Activated CD8-positive, alpha-beta memory T cell treated with anti-CD3 and anti-CD28 coated beads, Interleukin-2, amount 50 U/mL, for 1 hour (primary cell): ENCODE measurements around the gene NRCAM.

Experiments
- DNase-seq: peaks from one replicate; pipeline ENCODE4 v3.0.0-alpha.2; 2020; ENCODE audit errors: extremely low read depth

NRCAM gene

DNA sequence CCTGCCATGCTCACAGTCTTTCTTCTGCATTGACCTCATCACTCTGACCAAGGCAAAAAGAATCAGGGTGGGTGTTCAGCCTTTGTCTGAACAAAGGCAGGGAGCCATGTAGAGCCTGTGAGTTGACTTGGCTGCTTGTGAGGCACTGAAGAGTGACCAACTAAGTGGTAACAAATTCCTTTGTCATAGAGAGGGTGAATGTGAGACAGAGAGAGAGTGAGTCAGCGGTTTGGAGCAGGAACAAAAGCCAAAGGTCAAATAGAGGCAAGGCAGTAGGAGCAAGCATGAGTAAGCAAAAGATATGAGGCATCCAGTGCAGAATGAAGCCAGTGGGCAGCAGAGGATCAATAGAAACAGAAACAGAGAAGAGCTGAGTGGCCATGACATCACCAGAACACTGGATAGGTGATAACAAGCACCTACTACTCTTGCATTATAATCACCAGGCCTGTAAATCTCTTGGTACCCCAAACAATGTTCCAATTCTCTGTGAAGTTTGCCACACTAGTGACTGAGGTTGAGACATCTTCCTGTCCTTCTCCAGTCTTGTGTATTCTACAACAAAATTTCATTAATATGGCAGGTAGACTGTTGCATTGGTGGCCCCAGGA, 209.9 kb downstream of the NRCAM start:
- no peak for DNase-seq

DNA sequence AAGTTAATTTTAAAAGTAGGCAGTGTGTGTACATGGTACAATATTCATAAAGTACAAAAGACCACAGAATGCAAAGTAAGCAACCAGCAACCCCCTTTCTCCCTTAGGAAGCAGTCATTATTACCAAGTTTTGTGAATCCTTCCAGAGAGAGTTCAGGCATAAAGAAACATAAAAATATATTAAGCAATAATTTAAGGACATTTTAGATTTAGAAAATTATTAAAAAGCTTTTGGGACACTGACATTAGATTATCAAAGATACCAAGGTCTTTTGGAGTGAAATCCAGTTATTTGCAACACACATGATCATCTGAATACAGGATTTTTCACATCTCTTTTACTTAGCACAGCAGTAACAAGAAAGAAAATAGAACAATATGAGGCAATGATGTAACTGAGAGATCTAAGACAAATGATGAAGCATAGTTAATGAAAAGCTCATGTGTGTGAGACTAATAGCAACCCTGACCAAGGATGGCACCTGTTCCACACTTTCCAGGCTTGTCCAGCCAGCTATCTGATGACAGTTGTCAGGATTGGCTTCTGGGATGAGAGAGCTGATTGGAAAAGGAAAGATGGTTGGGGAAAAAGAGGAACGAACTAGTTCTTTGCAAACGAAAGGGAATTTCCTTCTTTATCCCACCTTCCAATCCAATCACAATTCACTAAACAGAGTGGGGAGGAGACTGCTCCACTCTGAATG, 210.6 kb downstream of the NRCAM start:
- no peak for DNase-seq

DNA sequence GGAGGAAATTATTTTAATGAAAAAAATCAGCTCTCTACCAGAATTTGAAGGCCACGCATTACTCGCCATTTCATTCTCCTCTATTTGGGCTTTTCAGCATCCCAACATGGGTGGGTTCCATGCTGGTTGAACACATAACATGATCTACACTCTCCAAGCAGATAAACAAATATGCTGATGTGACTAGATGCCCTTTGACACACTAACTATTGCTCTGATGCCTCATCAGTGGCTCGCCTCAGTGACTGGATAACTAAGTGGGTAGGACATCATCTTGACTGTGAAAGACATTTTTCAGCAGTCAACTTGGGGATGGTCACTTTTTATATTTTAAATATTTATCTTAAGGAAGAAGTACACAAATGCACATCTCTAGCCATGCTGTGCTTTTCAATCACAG, 212.1 kb downstream of the NRCAM start:
- no peak for DNase-seq

DNA sequence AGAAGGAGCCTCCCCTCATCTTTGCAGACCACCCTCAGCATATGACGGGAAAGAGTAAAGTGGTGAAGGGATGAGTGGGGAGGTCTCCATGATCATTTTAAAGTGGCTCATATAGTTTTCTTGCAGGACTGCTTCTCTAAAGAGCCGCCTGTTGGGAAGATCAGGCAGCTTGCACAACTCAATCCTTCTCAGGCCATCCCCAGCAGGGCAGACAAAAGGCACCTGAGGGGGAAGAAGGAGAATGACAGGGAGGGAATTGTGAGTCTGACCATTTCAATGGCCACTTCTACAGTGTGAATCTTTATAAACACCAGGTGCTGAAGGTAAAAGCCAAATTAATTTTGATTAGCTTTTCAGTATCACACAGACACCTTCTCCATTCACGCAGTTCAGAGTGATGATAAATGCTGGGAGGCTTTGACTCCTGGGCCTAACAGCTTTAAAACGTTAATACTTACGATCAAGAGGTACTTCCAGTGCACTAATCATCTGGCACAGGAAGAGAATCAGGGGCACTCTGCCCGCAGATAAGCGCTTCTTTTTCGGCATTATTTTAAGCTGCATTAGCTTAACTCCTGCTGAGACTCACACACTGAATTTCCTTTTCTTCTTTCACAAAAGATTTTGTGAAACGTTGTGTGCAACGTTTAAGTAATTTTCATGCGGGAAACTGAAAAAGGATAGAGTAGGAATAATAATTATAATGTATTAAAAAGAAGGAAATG, 216.6 kb downstream of the NRCAM start:
- DNase-seq: no peak

DNA sequence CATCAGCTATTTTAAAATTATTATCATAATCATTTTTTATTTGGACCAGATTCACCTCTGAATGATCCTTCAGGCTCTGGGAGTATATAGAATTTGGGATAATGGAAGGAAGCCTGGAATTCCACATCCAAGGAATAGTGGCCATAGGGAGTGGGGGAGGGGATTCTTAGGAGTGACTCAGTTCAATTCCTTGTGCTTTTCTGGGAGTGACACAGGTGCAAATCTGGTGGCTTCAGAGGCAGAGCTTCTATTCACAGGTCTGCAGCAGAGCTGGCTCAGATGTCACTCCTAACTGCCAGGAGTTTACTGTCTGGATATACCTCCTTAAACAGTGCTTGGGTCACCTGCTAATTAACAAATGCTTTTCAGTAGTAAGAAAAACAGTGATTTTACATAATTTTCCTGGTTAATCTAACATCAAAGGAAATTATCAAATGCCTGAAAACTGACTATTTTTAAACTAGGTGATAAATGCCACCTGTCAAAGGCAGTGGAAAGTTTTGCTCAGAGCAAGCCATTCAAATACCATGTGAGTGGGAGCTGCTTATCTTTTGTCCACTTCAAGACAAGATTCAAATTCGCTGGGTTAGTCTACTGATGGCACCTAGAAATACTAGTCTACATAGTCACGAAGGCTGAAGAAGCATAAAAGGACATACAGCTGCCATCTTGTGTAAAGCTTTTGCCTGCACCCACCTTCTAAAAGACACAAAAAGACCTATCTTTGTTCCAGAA, 219.4 kb downstream of the NRCAM start:
- no peak for DNase-seq

DNA sequence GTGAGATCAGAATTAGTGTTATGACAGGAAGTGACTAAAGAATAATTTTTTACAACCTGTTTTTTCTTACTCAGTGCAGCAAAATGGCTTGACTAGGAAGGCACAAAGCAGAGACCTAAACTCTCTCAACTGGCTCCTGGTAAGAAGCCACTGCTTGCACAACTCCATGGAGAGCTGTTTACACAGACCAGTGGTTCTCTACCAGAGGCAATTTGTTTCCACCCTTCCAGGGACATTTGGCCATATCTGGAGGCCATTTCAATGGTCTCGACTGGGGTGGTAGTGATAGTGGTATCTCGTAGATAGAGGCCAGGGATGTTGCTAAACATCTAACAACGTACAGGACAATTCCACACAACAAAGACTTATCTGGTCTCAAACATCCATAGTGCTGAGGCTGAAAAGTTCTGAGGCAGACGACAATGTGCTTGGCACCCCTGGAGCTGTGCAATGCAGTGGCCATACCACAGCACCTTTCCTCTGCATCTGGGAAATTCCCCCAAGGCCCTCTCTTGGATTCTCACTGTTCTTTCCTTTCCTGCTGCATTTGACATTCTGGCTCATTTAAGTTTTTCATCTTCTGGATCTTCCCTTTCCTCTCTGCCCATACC, 220.7 kb downstream of the NRCAM start:
- DNase-seq: no peak

DNA sequence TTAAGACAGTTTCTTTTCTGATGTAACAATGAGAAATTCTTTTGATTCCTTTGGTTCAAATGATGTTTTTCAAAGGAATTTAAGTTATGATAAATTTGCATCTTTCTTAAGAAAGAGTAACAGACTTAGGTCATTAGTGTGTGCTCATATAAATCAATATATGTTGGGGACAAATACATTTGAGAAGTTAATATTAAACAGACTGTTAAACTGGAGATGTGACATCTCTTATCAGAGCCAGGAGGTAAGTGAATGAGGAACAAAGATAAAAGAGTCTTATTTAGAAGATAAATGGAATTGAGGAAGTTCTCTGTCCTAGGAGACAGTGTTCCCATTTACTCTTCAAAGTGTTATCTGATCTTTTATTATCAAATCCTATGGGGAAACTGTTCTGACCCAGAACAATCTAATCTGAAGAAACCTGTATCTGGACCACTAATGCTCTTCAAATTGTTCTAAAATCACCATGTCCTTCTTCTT, 221.2 kb downstream of the NRCAM start:
- DNase-seq: no peak

DNA sequence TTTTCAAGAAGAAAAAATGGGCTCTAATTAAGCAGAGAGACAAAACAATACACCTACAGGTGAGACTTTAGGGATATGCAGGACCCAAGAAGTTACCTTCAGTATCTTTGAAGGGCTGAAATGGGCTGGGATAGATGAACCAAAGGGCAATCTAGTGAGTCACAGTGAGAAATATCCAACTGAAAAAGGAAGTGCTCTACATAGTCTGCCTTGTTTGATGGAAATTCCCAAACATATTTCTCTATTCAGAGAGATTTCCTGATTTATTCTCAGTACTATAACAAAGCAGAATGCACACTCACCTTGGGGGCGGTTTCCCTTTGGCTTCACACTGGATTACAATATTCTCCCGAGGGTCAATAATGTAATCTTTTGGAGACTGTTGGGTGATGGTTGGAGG, 222.0 kb downstream of the NRCAM start:
- DNase-seq: no peak

DNA sequence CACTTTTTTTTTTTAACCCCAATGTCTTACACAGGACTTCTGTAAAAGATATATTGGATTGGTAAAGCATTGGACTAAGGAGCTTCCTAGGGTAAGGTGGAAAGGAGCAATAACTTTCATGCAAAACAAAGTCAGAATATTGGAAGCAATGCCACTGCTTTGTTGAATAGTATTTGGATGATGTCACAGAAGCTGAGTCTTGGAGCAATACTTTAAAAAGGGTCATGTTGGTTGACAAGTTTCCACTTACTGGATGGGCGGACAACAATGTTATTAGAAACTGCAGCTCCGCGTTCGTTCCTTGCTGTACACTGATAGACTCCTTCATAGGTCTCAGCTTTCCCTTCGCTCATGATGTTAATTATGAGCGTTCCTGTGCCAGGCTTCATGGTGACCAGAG, 224.2 kb downstream of the NRCAM start:
- no peak for DNase-seq

DNA sequence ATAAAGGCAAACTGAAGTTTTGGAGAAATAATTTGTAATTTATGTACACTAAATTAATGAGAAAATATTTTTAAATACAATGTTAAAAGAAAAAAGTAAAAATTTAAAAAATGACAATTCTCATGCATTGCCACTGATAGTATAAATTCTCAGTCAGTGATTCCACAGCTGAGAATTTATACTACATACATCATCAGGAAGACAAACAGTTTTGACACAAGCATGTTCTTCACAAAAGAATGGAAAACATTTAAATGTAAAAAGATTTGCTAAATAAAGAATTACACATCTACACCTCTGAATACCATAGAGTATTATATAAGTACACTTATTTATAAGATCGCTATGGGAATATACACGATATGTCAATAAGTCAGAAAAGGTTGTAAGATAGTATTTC, 225.0 kb downstream of the NRCAM start:
- no peak for DNase-seq

DNA sequence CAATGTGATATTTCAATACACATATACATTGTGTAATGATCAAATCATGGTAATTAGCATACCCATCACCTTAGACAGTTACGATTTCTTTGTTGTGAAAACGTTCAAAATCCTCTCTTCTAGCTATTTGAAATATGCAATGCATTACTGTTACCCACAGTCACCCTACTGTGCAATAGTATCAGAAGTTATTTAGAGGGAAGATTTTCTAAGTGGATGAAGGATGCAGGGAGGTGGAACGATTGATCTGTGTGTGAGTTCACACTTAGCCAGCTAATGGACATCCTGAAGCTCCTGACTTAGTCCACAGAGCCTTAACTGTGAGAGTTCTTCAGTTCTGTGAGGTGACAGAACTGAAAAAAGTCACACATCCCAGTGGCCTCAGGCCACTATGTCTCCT, 228.9 kb downstream of the NRCAM start:
- DNase-seq: no peak

DNA sequence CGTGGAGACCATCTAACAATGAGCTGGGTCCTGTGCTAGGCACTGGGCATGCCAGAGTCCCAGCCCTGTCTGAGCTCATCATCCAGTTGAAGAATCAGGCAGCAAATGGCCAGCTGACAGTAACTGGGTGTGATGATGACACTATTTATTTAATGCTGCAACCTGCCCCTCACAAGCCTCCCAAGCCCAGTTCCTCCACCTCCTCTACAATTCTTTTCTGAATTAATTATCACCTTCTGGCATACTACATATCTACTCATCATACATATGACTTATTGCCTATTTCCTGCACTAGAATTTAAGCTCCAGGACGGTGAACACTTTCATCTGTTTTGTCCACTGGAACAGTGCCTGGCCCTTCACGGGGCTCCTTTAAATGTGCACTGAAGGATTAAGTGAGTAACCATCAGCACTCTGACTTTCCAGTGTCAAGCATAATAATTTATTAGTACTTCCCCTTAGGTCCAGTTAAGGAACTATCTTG, 229.4 kb downstream of the NRCAM start:
- no peak for DNase-seq

DNA sequence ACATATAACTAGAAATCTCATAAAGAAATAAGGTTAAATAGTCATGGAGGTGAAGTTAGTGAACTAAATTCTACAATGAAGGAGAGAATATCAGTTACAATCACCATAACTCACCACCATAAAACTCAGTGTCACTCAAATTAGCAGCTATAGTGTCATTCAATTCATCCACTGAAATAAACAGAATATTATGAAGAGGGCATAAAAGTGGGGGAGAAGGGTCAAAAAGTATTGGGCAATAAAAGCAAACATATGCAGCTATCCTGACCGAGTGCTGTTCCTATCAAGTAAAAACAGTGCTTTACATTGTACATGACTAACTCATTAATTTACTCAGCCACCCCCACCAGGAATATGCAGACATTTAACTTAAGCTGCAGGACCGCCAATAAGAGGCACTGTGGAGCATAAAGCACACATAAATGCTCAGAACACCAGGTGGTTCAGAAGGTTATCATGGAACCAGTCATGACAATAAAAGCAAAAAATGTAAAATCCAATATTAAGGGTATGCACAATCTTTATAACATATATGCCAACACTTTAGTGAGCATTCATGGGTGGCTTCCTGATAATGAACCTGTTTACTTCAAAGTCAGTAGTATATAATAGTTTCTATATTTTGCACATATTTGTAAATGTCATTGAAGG, 230.6 kb downstream of the NRCAM start:
- no peak for DNase-seq

DNA sequence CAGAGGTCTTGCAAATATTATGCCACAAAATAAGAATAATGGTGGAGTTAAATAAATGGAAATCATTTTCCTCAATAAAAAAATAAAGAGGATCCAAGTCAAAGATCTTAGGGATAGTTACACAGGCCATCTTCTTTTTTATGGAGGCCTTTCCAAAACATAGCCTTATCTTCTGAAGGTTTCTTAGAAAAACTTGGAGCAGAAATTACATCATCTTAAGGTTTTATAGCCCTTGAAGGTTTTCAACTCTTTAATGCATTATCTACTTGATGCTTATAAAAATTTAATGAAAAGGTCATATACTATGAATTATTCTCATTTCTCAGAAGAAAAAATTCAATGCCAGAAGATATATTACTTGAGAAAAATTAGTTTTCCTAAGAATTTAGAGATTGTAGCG, 231.8 kb downstream of the NRCAM start:
- DNase-seq: no peak

DNA sequence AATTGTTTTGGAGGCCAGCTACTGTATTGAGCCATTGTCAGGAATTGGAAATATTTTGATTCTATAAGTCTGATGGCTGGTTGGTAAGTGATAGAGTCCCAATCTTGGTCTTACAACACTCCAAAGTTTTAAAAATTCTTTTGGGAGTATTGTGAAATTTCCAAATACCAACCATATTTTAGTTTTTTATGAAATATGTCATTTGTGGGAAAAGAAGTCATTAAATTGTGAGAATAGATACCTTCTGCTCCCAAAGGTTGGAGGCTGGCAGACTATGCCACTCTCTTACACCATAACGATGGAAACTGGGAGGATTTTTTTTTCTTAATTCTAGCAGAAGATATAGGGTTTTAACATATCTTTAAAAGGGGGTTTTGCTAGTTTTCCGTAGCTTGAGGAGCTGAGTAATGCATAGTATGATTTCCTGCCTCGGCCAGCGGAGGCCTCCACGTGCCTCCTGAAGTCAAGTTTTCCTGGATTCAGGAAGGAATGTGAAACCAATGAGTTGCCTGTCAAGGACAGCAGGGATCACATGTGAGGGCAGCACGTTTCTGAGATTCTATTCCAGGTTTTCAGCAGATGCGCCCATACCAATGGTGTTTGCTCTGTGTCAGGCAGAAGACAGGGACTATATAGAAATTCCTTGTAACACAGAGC, 233.9 kb downstream of the NRCAM start:
- no peak for DNase-seq

DNA sequence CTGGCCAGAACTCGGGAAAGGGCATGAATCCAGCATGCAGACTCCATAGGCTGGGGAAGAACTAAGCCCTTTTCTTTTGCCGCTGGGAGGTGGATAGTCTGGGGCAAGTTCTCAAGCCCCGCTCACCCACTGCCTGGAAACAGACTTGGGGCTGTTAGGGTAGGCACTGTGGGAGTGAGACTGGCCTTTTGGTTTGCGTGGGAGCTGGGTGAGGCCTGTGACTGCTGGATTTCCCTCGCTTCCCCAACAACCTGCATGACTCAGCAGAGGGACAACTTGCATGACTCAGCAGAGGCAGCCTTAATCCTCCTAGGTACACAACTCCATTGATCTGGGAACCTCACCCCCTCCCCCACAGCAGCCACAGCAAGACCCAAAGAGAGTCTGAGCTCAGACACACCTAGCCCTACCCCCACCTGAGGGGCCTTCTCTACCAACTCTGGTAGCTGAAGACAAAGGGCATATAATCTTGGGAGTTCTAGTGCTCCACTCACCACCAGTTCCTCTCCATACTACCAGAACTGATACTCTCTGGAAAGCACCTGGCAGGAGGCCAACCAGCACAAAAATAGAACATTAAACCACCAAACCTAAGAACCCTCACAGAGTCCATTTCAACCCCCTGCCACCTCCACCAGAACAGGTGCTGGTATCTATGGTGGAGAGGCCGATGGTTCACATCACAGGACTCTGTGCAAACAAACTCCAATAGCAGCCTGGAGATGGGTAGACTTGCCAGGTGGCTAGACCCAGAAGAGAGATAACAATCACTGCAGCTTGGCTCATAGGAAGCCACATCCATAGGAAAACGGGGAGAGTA, 244.6 kb downstream of the NRCAM start:
- DNase-seq: no peak

DNA sequence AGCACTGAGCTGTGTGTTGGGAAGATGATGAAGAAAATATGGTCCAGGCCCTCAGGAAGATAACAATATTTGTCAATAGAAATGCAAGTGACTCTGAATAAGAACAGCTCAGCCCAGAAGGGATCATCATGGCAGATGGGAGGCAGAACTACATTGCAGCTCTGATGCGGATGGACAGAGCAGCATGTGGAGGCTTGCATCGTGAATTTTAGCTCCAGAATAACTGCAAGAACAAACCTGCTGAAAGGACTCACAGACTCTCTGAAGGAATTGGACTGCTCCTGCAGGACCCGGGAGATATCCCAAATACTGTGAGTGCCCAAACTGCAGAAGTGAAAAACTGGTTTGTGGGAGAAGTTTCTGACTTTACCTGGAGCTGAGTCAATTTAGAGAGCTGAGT, 245.4 kb downstream of the NRCAM start:
- DNase-seq: no peak

DNA sequence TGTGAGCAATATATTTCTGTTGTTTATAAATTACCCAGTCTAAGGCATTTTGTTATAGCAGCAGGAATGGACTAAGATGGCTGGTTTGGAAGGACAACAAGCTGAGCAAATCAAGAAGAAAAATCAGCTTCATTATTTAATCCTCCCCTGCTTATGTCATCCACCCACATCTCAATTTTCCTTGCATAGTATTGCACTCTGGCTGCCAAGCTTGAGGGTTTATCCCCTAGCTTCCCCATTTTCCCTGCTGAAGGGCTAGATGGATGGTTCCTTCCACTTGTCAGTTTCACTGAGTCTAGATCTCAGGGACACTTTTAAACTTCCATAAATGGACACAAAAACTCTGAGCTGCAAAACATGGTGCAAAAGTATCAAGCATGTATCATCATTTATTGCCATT, 250.9 kb downstream of the NRCAM start:
- DNase-seq: no peak

DNA sequence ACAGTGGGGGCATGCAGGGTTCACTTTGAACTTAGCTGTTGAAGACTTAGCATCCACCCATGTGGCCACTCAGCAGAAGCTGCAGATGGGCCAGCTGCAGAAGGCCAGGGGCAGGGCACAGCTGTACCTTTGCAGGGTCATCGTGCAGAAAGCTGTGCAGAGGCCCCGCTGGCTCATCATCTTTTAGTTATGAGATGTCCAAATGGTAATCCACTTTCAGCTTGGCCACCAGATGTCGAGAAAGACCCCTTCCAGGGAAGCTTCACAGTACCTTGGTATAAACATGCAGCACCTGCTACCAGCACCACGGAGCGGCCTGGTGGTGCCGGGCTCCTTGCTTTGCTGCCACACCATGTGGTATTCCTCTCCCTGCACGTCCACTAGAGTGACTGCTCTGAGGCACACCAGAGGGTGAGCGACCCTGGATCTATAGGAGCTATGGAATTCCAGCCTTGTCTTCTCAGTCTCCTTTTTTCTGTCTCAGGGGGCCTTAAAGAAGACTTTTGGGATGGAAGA, 251.9 kb downstream of the NRCAM start:
- DNase-seq: no peak

DNA sequence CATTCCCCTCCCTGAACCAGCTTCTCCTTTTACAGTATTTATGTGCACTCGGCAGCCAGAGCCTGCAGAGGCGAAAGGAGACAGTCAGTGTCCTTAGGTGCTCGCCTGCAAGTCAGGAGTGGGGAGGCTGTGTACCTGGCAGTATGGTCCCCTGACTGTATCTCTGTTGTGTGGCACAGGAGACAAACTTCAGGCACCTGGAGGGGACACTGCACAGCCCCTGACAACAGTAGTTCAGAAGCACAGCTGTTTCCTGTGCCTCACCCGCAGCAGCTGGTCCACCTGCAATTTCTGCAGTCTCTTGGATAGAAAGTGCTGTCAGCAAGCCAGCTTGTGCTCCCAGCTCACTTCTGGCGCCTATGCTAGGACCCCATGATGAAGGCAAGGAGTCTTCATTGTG, 252.7 kb downstream of the NRCAM start:
- no peak for DNase-seq
